HG03066 (cell line): ENCODE measurements around the gene IGSF3.
A peak's percentile ranks its signal among the peaks of the same experiment; 100 is the strongest.
"Not testable (repeated sequence)": the region's sequence is repeated elsewhere in the genome, so short reads cannot be mapped to it uniquely, and the experiment has no call there.

Source experiments
- ATAC-seq: cut with Tn5 transposase; IDR thresholded peaks from one replicate; pipeline ENCODE4 v1.9.1; 2021; ENCODE audit warnings: low read depth; ENCODE audit not compliant: unreplicated experiment

The IGSF3 gene

DNA sequence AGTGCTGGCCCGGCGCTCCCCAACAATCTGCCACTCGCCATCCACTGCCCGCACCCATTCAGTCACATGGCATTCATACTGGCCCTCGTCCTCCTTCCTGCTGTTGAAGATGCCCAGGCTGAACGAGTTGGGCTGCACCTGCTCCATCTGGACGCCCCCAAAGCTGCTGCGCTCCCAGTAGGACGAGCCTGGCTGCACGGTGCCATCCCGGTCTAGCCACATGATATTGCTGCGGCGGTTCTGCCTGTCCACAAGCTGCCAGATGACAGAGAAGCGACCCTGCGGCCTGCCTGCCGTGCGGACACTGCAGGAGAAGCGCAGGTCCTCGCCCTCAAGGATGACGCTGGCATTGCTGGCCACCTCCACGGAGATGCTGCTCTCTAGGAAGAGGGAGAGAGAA is 63.9 kb downstream of the IGSF3 start:
- ATAC-seq = not testable (repeated sequence)

DNA sequence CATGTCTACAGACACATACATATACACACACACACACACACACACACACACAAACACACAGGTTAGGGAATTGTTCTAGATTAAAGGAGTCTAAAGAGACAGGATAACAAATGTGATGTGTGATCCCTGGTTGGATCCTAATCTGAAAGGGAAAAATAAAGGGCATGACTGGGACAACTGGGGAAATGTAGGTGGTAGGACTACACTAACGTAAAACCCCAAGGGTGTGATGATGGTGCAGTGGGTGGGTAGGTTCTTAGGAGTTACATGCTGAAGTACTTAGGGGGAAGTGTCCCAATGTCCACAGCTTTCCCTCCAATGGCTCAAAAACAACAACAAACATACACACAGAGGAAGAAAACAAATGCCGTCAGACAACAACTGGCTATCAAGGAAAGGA is 68.2 kb downstream of the IGSF3 start:
- ATAC-seq = not testable (repeated sequence)

DNA sequence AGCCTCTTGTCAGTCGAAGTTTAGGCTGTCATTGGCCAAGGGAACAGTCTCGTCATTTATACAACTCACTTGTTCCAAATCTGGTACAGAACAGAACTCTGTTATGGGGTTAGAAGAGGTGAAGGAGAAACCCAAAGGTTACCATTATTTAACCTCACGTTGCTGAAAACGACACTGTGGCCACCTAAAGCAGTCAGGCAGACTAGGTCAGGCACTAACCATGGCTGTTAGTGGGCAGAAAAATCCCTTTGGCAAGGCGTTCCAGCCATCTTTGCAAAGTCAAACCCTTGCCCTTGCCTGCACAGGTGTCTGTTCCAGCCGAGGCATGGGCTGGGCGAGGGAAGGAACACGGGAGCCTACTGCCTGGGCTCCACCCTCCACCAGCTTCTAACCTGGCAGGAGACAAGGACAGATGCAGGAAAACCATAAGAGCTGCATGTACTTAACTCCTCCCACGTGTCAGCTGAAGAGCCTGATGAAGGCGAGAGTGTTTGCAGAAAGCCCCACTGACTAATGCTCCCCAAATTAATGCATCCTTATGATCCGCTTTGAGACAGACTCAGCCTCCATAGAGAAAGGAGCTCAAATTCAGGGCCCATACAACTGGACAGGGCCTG is 69.0 kb downstream of the IGSF3 start:
- ATAC-seq = not testable (repeated sequence)

DNA sequence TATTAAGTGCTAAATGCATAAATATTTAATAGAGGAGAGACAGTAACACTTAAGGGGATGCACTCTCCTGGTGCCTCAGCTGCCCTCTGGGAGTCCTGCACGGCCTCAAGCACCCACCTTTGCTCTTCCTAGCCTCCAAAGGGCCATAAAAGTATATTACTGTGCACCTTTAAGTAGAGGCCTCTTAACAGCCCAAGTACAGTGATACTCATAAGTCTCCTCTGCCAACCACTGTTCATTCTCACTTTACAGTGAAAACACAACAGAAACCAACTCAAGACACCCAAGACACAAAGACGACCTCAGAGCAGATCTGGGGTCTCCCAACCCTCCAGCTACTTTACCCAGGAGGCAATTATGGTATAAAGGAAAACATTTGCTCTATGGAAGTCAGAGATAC is 70.1 kb downstream of the IGSF3 start:
- ATAC-seq = peak; percentile 61

DNA sequence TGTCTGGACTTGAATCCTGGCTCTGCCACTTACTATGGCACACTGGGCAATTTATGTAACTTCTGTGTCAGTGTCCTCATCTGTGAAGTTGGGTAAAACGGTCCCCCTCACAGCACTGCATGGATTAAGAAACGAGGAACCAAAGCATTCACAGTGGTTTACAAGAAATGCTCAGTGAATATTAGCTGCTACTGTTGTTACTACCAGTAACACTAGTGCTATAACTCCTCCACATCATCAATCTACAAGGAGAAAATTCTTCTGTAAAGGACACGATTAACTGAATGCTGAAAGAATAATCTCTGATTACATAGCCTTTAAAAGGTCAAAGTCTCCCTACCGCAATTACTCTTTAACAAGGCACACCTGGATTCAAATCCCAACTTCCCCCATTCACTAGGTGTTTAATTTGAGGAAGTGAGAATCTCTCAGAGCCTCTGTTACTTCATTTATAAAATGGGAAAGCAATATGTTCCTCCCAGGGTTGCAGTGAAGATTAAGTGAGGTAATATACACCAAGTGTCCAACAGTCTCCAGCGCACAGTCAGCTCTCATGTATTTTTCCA is 70.7 kb downstream of the IGSF3 start:
- ATAC-seq = not testable (repeated sequence)

DNA sequence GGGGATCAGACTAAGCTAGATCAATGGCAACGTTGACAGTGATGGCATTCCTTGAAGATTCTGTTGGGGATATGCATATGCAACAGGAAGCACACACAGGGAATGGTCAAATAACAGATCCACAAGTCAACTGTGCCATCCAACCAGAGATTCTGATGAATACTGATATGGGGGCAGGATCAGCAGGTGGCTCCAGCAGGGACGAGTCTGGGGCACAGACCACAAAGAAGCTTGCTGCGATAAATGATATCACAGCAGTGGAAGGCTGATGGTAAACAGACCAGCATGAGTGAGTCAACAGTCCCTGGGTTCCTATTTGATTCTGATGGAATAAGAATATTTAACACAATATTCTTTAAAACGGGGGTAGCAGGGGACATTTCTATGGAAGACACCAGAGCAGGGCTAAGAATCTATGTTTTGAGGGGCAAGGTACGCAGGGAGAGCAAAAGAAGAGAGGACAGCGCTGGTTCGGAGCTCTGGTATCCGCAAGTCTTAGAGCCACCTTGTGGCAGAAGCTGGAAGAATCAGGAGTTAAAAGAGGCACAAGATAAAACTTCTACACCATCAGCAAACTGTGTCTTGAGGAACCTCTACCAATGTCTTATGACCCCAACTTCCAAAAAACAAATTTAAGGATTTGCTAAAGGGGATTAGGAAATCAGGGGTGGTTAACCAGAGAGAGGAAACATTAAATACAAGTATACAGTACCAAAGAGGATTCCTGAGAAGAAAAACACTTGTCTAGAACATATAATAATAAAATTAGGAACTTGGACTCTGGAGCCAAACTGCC is 71.4 kb downstream of the IGSF3 start:
- not testable (repeated sequence) for ATAC-seq

DNA sequence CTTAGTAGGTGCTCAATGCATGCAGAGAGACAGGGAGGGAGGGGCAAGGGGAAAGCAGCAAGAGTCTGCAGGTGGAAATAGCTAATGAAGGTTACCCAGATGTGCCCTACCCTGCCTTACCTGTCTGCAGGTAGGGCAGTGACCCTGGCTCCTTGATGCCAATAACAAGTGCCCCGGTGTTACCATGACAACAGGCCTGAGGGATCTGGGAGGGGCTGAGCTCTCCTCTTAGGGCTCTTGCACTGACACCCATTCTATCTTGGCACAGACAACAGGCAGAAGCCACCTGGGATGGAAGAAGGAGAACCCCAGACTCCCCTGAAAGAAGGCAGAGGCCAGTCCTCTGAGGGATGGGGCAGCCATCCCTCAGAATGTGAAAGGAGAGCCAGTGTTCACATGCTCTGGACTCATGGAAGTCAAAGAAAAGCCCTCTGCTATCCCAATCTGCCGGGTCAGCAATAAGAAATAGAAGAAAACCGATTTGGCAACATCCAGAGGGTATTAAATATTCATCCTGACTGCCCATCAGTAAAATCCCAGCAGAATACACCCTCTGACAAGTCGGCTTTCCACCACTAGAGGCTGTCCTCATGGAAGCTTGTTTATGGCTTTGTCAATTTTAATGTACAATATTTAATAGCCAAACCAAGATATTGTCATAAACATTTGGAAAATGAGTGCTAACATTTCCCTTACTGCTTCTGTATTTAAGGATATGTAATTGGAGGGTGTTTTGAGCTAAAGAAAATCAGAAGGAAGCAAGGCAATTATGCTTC is 72.3 kb downstream of the IGSF3 start:
- ATAC-seq = not testable (repeated sequence)

DNA sequence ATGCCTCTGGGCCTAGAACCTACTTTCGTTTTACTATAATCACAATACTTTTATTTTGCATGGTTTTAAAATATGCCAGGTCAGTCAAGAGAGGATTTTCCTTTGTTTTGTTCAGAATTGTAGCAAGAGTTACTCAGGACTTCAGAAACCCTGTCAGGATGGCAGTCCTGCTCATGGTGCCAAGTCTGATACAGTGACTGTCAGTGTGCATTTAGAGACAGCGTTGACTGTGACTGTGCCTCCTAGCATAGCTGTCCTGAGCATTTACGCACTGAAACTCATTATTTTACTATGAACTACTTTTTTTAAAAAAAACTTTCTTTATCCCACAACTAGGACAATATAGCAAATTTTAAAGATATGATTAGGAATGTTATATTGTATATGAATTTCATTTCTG is 73.6 kb downstream of the IGSF3 start:
- ATAC-seq = not testable (repeated sequence)

DNA sequence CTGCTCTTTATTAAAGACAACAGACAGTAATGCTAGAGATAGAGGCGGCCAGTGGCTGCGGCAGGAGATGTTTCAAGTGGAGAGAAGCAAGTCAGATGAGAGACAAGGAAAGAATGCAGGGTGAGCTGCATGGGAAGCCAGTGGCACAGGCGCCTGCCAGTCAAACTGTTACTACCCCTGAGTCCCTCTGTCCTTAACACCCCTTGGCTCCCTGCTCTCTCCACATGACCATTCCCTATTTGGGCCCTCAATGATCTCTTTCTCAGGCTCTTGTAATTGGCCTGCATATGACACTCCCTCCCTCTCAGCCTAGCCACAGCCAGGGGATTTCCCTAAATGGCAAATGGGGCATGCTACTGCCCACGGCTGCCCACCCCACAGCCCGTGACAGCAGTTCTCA is 74.1 kb downstream of the IGSF3 start:
- ATAC-seq = not testable (repeated sequence)

DNA sequence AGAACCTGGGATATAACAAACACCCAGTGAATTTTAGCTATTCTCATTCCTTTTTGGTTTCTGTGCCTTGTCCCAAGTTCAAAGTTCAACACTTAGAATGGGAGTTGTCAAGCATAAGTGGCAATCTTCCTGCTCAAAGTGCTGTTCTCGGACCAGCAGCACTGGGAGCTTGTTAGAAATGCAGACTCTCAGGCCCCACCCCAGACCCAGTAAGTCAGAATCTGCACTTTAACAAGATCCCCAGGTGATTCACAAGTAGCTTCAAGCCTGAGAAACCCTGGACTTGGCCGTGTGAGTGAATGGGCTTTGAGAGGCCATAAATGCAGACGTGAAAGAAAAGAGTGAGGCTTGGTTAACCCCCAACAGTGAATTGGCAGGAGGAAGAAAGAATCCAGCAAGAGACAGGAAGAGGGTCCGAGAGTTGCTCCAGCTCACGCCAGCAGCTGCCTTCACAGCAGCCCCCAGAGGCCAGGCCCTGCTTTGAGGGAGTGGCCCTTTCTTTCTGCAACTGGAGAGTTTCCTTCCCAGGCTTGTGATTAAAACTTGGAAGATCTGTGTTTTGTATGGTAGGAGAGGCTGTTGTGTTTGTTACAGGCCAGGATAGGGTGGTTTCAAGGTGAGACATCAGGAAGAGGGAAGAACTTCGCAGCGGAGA is 75.5 kb downstream of the IGSF3 start:
- not testable (repeated sequence) for ATAC-seq

DNA sequence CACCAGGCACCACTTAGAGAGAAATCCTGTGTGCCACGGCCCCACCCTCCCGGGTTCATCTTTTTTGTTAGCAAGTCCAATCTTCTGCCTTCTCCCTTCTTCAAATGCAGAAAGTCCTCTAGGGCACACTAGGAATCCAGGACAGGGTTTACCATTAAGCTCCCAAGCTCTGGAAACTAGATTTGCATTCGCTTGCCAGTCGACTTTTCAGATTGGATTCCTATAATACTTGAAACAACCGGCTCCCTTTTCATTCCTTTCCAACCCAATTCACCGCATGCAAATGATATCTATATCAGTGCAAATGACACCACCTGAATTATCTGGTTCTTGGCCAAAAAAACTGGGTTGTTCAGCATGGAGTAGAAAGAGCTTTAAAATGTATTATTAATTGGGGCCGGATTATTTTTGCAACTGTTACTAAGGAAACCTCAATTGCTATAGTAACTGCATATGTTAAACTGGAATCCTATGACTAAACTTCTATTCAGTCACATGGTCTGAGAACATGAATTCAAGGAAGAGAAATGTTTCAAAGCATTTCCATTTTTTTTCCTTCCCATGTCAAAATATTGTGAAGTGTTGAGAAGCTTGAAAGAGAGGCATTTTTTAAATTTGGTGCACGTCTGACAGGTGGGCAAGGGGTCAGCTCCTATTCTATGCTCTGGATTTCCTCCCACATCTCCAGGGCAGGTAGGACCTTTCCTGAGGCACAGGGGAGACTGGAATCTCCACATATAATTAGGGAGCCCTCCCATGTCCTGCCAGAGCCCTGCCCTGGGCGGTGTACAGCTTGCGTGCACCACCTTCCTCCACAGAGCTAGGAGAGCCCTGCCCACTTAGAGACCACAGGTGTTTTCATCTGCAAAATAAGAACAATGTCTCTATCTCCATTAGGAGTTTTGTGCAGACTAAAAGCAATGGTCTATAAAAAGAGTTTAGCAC is 76.3 kb downstream of the IGSF3 start:
- ATAC-seq = not testable (repeated sequence)

DNA sequence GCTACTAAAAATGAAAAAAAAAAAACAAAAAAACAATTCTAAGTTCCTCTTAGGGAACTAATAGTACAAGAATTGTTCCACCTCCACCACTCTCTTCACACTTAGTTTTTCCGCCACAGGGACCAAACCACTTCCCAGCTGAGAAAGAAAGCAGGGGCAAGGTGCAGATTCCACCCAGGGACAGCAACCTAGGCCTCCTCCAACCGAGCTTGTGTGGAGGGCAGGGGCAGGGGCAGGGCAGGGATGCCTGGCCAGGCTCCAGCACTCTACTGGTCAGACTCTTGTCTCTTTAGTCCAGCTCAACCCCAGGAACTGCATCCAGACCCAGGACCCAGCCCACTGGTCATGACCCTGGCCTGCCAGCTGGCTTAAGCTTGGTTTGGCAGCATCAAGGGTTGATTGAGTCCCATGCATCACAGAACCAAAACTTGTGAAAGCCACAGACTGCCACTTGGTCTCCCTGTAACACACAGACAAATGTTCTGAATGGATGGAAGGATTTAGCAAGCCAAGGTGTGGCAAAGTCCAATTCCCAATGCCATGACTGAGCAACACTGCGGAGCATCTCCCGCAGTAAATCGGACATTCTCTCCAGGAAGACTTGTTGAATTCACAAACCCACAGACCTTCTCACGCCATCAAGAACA is 77.1 kb downstream of the IGSF3 start:
- ATAC-seq = not testable (repeated sequence)

DNA sequence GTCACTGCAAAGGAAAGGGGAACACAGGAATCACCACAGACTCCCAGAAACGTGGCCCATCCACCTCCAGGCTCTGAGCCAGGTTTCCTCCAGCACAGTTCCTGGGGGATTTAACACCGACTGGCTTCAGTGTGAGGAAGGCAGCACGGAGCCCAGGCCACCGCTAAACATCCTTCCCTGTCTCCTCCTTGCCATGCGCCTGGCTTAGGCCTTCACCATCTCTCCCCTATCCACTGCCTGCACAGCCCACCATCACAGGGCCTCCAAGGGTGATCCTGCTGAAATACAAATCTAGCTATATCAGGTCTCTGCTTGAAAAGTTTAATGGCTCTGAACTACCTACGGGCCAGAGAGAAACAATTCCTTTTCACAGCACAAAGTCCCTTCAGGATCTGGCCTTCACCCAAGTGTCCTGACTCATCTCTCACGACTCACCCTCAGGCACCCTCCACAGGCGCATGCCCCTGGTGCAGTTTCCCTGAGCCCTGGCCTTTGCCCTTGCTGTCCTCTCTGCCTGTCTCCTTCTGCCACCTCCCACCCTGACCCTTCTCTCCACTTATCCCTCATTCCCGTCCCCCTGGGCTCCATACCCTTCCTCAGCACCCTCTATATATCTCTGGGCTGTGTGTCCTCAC is 78.3 kb downstream of the IGSF3 start:
- not testable (repeated sequence) for ATAC-seq

DNA sequence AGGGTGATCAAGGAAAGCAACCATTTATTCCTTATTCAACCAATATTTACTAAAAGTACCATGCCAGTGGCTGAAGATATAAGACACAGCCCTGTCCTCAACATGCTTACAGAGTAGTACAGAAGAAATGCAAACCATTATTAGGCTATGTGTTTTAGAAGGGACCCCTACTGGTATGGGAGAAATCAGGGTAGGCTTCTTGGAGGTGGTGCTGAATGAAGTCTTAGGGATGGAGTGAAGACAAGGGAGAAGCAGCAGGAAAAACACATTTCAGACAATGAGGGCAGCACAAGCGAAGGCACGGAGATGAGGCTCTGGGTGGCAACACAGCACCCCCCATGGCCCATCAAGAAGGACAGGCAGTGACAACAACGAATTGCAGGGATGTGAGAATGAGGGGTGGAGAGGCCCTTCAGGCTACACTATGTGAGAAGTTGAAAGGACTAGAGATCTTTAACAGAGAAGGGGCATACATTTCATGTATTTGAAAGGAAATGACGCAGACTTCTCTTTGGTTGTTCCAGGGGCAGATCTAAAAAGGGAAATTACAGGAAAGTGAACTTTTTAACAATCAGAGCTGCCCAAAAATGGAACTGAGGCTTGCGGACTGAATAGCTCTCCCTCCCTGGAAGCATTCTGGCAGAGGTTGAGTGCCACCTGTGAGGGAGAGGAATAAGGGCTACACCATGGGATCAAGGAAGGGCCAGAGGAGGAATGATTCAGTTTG is 79.9 kb downstream of the IGSF3 start:
- ATAC-seq = no peak

DNA sequence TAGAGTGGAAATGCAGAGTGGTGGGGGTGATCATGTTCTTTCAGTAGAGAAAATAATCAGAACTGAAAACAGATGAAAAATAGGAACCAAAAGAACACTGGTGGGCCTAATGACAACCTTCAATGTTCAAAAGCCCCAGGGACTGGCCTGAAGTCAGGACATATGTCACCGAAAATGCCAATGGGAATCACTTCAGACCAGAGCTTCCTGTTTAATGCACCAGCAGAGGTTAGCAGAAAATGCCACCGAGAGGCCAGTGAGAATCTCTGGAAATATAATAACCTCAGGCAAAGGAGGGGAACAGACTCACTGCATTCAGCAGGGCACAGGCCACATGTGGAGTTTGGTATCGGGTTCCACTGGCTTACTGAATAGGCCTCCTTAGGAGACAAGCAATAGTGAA is 80.8 kb downstream of the IGSF3 start:
- peak; percentile 67 for ATAC-seq

DNA sequence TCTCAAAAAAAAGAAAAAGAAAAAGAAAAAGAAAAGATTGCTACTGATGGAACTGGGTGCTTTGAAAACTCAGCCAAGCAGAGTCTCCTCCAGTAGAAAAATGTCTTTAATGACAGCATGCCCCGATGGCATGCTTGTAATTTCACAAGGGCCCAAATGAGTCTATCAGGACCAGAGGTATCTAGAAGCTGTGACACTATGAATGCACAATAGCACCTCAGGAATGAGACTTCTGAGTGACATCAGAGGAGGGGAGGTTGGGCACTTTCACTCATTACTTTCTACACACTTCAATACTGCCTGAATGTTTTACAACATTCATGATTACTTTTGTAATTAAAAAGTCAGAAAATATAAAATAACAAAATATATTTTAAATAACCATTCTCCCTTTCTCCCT is 81.6 kb downstream of the IGSF3 start:
- no peak for ATAC-seq

DNA sequence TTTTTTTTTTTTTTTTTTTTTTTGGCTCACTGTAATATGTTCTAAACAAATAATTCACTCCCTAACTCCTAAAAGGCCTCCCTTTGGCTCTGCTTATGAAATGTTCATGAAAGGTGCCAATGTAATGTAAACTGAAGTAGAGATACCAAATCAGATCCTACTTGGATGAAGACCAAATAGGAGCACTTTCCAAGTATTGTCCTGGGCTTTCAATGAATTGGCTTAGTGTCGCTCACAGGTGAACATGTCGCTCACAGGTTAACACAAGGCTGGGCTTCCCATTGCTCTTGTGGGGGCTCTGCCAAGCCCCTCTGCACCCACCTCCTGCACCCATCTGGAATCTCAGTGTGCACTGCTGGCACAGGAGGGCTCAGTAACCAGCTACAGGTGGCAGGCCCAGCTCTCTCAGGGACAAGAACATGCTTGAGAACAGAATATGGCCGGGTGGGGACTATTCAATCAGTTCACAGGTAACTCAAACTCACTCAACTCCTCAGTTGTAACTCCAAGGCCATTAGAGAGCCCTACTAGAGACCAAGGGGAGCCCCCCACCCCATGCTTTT is 86.1 kb downstream of the IGSF3 start:
- no peak for ATAC-seq
